H1 (cell line): Measurements from ENCODE around the gene BNC1. TPM values are rescaled to one million over a fixed set of nuclear protein-coding genes. Genes with fewer than 3 reads are reported as not detected.

Experiments
- polyA plus RNA-seq, 7 experiments: library from polyadenylated mRNA; depleted of rRNA in 3 of 7; stranded (reverse) in 5 of 7; unstranded in 2 of 7; fragments of >200 nt in 5 of 7; fragments of 200-250 nt in 2 of 7; gene quantifications; 1 replicate in 5 of 7; 2 replicates in 1 of 7; 4 replicates in 1 of 7; pipeline versions ENCODE4 v1.2.1 to v1.2.3, GENCODE V29; 2011 to 2013; ENCODE audit warnings: missing spikeins in 2 of 7, mixed read lengths in 2 of 7
- total RNA-seq: library from RNA; stranded (reverse); fragmentation: NEBNext Ultra II Directional; extraction: Animal tissue kit (Norgen Biotek cat#: 25700); gene quantifications from 2 replicates; pipeline ENCODE4 v1.2.1, GENCODE V29; 2021
- TF ChIP-seq, protein P1 (sequence below): fragments of 300-600 bp; sonication (generic); IDR thresholded peaks from 2 replicates; pipeline ENCODE4 v1.7.1; 2012; ENCODE audit warnings: low read length, moderate library complexity, mild to moderate bottlenecking, inconsistent platforms; ENCODE audit not compliant: insufficient replicate concordance

The BNC1 gene
- total and polyA plus RNA-seq, 2 of the 8 experiments (the other 6 are each of a cell fraction or from before 2014, with no cell fraction given), result 0.99 to 2.1 TPM

GRCh38 chr15:83275412-83275811, 9.1 kb downstream of the BNC1 start (continued):
- TF ChIP-seq, protein P1, sequence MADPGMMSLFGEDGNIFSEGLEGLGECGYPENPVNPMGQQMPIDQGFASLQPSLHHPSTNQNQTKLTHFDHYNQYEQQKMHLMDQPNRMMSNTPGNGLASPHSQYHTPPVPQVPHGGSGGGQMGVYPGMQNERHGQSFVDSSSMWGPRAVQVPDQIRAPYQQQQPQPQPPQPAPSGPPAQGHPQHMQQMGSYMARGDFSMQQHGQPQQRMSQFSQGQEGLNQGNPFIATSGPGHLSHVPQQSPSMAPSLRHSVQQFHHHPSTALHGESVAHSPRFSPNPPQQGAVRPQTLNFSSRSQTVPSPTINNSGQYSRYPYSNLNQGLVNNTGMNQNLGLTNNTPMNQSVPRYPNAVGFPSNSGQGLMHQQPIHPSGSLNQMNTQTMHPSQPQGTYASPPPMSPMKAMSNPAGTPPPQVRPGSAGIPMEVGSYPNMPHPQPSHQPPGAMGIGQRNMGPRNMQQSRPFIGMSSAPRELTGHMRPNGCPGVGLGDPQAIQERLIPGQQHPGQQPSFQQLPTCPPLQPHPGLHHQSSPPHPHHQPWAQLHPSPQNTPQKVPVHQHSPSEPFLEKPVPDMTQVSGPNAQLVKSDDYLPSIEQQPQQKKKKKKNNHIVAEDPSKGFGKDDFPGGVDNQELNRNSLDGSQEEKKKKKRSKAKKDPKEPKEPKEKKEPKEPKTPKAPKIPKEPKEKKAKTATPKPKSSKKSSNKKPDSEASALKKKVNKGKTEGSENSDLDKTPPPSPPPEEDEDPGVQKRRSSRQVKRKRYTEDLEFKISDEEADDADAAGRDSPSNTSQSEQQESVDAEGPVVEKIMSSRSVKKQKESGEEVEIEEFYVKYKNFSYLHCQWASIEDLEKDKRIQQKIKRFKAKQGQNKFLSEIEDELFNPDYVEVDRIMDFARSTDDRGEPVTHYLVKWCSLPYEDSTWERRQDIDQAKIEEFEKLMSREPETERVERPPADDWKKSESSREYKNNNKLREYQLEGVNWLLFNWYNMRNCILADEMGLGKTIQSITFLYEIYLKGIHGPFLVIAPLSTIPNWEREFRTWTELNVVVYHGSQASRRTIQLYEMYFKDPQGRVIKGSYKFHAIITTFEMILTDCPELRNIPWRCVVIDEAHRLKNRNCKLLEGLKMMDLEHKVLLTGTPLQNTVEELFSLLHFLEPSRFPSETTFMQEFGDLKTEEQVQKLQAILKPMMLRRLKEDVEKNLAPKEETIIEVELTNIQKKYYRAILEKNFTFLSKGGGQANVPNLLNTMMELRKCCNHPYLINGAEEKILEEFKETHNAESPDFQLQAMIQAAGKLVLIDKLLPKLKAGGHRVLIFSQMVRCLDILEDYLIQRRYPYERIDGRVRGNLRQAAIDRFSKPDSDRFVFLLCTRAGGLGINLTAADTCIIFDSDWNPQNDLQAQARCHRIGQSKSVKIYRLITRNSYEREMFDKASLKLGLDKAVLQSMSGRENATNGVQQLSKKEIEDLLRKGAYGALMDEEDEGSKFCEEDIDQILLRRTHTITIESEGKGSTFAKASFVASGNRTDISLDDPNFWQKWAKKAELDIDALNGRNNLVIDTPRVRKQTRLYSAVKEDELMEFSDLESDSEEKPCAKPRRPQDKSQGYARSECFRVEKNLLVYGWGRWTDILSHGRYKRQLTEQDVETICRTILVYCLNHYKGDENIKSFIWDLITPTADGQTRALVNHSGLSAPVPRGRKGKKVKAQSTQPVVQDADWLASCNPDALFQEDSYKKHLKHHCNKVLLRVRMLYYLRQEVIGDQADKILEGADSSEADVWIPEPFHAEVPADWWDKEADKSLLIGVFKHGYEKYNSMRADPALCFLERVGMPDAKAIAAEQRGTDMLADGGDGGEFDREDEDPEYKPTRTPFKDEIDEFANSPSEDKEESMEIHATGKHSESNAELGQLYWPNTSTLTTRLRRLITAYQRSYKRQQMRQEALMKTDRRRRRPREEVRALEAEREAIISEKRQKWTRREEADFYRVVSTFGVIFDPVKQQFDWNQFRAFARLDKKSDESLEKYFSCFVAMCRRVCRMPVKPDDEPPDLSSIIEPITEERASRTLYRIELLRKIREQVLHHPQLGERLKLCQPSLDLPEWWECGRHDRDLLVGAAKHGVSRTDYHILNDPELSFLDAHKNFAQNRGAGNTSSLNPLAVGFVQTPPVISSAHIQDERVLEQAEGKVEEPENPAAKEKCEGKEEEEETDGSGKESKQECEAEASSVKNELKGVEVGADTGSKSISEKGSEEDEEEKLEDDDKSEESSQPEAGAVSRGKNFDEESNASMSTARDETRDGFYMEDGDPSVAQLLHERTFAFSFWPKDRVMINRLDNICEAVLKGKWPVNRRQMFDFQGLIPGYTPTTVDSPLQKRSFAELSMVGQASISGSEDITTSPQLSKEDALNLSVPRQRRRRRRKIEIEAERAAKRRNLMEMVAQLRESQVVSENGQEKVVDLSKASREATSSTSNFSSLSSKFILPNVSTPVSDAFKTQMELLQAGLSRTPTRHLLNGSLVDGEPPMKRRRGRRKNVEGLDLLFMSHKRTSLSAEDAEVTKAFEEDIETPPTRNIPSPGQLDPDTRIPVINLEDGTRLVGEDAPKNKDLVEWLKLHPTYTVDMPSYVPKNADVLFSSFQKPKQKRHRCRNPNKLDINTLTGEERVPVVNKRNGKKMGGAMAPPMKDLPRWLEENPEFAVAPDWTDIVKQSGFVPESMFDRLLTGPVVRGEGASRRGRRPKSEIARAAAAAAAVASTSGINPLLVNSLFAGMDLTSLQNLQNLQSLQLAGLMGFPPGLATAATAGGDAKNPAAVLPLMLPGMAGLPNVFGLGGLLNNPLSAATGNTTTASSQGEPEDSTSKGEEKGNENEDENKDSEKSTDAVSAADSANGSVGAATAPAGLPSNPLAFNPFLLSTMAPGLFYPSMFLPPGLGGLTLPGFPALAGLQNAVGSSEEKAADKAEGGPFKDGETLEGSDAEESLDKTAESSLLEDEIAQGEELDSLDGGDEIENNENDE, result no peak
